ENCODE data around the gene DDX23.

DNA sequence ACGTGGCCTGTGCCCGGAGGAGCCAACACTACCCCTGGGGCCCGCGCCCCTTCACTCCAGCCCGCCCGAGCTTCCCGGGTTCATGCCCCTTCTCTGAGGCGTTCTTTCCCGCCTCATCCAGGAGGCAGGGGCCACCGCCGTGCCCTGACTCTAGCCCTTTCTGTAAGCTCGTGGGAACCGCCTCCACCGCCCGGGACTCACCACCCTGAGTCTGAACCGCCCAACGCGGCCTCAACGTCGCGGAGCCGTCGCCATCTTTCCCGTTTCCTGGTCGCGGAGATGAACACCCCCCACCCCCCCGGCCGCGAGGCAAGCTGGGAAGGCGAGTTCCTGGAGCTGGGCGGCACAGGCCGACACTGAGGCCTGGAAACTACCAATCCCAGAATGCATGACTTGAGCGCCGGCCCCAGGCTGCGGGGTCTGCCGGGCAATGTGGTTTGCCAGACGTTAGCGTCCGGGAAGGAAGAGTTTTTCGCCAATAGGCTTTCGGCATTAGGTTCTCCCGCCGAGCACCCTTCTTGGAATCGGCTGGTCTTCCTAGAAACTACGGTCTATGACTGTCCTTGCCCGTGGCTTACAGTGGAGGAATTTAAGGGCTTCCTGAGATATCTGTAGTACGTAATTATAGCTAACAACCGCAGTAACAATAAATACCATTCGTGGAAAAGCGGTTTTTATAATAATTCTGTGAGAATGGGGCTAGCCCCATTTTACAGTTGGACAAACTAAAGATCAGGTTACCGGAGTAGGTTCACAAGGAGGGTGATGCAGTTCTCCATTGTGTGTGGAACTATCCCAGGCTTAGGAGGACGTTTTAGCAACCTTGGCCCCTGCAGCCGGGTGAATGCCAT lies at the start of gene DDX23:
- TF ChIP-seq, protein P1, sequence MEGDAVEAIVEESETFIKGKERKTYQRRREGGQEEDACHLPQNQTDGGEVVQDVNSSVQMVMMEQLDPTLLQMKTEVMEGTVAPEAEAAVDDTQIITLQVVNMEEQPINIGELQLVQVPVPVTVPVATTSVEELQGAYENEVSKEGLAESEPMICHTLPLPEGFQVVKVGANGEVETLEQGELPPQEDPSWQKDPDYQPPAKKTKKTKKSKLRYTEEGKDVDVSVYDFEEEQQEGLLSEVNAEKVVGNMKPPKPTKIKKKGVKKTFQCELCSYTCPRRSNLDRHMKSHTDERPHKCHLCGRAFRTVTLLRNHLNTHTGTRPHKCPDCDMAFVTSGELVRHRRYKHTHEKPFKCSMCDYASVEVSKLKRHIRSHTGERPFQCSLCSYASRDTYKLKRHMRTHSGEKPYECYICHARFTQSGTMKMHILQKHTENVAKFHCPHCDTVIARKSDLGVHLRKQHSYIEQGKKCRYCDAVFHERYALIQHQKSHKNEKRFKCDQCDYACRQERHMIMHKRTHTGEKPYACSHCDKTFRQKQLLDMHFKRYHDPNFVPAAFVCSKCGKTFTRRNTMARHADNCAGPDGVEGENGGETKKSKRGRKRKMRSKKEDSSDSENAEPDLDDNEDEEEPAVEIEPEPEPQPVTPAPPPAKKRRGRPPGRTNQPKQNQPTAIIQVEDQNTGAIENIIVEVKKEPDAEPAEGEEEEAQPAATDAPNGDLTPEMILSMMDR (IDR thresholded peaks at IDR 0.05), result peak in 1 of 6 experiments; percentile 24
- TF ChIP-seq EP300 (IDR thresholded peaks at IDR 0.05) (peak; percentile 47 to 91 (median 79)), POLR2A (IDR thresholded peaks at IDR 0.05) (peak in 3 of 4 donors; percentile 48 to 80 (median 79)), POLR2AphosphoS5 (IDR thresholded peaks at IDR 0.05) (peak; percentile 83 to 88)

Measured in upper lobe of left lung (tissue), 4 donors.